GM12891 (cell line): Measurements from ENCODE around the gene MINDY1.

Experiments used
- PAX5 ChIP-seq: IDR thresholded peaks from 2 replicates; pipeline ENCODE4 v1.6.1; 2011; ENCODE audit warnings: low read length, moderate library complexity, mild to moderate bottlenecking; ENCODE audit not compliant: insufficient read depth, severe bottlenecking
- POLR2A ChIP-seq: IDR thresholded peaks from 2 replicates; pipeline ENCODE4 v1.6.1; 2011; ENCODE audit warnings: low read depth, low read length, control low read depth
- POLR2AphosphoS5 ChIP-seq: IDR thresholded peaks from 2 replicates; pipeline ENCODE4 v1.6.1; 2011; ENCODE audit warnings: low read depth, low read length, control low read depth
- POU2F2 ChIP-seq: IDR thresholded peaks from 2 replicates; pipeline ENCODE4 v1.6.1; 2011; ENCODE audit warnings: low read depth, mild to moderate bottlenecking, control low read depth, low read length, moderate library complexity
- SPI1 ChIP-seq: IDR thresholded peaks from 2 replicates; pipeline ENCODE4 v1.6.1; 2011; ENCODE audit warnings: low read depth, low read length, control low read depth
- TAF1 ChIP-seq: IDR thresholded peaks from 2 replicates; pipeline ENCODE4 v1.6.1; 2011; ENCODE audit warnings: low read depth, low read length, control low read depth

DNA sequence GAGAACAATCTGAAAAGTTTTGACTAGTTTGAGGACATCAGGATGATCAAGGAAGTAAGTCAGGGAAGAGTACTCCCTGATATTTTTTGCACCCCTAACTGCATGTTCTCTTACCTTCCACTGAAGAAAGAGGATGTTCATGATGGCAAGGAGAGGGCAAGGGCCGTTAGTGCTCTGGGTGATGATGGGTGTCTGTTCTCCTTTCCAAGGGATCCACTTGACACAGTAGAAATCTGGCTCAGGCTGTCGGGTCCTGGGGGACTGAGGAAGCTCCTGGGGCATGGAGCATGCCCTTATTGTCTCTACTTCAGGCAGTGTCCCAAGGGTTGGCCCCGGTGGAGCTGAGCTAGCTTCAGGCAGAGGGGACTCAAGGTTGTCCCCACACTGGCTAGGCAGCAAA is 4.7 kb downstream of the MINDY1 start:
- TF ChIP-seq SPI1 = no peak
- TF ChIP-seq TAF1 = no peak
- TF ChIP-seq POLR2A = no peak
- no peak for TF ChIP-seq POLR2AphosphoS5
- TF ChIP-seq PAX5 = no peak
- TF ChIP-seq POU2F2 = no peak
